Activated naive CD4-positive, alpha-beta T cell treated with anti-CD3 and anti-CD28 coated beads, Interleukin-2, amount 50 U/mL, for 72 hours (primary cell): ENCODE measurements around the gene DHH. TPM values are rescaled to one million over a fixed set of nuclear protein-coding genes. Genes with fewer than 3 reads are reported as not detected.

Experiments used
- ATAC-seq, 2 donors: fragments of 150-1000 bp; cut with Tn5 transposase; 2 replicates each; pipeline ENCODE4 v1.10.0; 2021; ENCODE audit warnings: mild to moderate bottlenecking in 2 of 2, moderate library complexity in 2 of 2
- DNase-seq, 2 donors: peaks; one replicate each; pipeline ENCODE4 v3.0.0; 2021 to 2022; ENCODE audit warnings: low spot score in 2 of 2
- H3K27ac Mint-ChIP-seq, 2 donors: one replicate each; pipeline ENCODE4 v1.8.0; 2022; ENCODE audit warnings: mild to moderate bottlenecking in 2 of 2, mixed read lengths in 2 of 2
- H3K36me3 Mint-ChIP-seq, 2 donors: one replicate each; pipeline ENCODE4 v1.8.0; 2022; ENCODE audit warnings: mixed read lengths in 2 of 2
- H3K9me3 Mint-ChIP-seq, 2 donors: one replicate each; pipeline ENCODE4 v1.8.0; 2022; ENCODE audit warnings: mixed read lengths in 2 of 2
- total RNA-seq, 2 donors: library from RNA; stranded (reverse); gene quantifications; one replicate each; pipeline ENCODE4 v1.2.3, GENCODE V29; 2022

The DHH gene
- total RNA-seq, 2 donors from 2014 or later = 0.19 to 1.0 TPM

DNA sequence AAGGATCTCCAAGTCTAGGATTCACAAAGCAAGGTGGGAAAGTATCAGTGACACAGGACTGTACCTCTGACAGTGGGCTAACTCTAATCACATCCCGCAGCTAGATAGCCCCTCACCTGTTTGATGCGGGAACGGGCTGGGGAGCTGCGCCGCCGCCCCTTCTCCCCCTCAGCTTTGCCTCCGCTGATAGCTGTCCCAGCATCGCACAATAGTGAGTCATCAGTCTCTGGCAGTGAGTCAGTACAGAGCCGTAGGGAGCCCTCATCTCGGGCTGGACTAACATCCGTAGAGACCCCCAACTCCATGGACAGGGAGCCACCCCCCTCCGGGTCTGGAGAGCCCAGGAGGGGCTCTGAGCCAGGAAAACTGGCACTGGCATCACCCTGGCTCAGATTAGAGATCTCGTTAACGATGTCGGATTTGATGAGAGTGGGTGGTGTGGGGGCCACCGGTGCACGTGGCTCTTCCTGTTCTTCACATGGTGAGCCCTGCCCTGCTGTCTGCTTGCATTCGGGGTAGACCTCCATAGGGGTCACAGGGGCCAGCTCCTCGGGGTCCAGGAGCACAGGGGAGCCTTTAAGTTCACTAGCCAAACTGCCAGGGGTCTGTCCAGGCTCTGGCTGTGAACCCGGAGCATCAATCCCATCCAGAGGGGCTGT, 44.9 kb downstream of the DHH start:
- no peak for ATAC-seq
- Mint-ChIP-seq H3K9me3 (no peaks in the 10 kb centered on the region), H3K27ac (no peak overlapping the region), H3K36me3 (peaks cover 25 to 29% of the 10 kb centered on the region in 2 donors)
- no peak for DNase-seq

DNA sequence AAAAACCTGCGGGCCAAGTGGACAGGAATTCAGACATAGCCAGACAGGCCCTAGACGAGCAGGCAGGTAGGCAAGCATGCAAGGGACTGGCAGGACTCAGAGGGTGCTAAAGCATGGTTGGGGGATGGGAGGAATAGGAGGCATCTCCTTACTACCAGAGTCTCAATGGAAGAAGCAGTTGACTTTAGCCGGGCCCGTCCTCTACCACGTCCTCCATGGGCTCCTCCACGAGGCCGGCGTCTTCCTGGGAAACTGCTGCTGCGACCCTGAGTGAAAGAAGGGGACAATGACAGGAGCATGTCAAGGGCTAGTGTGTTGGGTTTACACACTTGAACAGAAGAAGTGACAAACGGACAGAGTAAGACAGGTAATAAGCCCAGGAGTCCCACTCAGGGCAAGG, 45.6 kb downstream of the DHH start:
- DNase-seq (no peak), ATAC-seq (no peak)
- no peaks in the 10 kb centered on the region for H3K9me3 Mint-ChIP-seq
- H3K27ac Mint-ChIP-seq = no peak overlapping the region
- H3K36me3 Mint-ChIP-seq = peaks cover 29 to 31% of the 10 kb centered on the region in 2 donors

DNA sequence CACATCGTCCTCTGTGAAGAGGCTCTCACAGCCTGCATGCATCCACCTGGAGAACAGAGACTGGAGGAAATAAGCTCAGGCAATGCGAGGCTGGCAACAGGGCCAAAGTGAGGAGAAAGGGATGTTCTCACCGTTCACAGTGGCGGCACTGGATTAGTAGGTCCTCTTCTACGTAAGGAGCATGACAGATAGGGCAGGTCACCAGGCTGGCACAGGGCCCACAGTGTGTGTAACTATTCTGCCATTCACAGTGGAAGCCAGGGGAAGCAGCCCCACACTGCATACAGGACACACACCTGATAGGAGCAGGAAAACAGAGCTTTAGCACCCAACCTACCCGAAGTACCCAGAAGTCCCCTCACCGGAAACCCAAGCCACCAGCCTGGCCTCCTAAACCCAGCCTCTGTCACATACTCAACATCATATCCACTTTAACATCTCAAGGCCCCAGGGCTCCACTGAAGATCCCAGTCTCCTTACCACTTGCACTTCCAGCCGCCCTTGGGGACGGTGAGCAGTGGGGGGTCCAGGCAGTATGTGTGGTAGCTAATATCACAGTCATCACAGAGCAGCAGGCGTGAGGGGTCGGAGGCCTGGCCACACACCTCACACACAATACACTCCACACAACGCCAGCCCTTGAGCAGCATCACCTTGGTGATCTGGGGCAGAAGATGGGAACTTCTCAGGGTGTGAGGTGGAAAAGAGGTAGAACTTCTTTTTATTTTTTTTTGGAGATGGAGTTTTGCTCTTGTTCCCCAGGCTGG, 48.3 kb downstream of the DHH start:
- Mint-ChIP-seq H3K27ac (no peak overlapping the region), H3K36me3 (peaks cover 19 to 26% of the 10 kb centered on the region in 2 donors), H3K9me3 (no peaks in the 10 kb centered on the region)
- no peak for DNase-seq
- ATAC-seq = no peak

DNA sequence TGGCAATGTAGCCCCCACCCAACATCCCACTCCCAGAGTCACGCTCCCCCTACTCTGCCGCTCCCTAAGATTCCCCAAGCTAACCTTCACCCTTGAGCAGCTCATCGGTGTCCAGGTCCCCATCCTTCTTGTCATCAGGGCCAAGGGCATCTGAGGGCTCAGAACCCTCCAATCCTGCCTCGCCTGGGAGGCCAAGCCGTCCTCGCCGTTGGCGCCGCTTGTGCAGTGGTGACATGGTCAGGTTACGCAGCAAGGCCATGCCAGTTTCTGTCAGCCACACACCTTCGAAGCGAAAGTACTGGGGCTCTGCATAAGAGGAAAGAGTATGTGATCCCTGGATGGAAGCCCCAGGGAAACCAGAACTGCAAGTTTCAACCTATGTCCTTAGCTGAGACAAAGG, 49.9 kb downstream of the DHH start:
- DNase-seq (no peak), ATAC-seq (no peak)
- Mint-ChIP-seq H3K36me3 (peaks cover 12 to 26% of the 10 kb centered on the region in 2 donors), H3K9me3 (no peaks in the 10 kb centered on the region), H3K27ac (peak overlapping the region; percentile 22 to 50)

DNA sequence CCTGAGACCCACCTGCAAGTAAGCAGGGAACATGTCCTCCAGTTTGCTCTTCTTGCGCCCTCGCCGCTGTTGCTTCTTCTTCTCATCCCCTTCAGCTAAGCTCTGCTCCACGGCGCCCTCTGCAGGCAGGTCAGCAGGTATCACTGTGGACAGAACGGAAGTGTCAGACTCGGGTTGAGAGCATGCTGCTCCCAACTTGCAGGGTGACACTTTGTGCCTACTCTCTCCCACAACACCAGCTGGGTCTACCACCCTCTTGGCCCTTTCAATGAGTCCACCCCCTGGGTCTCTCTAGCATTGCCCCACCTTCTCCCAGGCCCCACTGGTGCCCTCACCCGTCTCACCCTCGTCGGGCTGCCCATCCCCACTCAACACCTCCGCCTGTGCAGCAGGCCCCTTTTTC, 50.7 kb downstream of the DHH start:
- peaks cover 12 to 22% of the 10 kb centered on the region in 2 donors for H3K36me3 Mint-ChIP-seq
- H3K9me3 Mint-ChIP-seq = no peaks in the 10 kb centered on the region
- peak in 1 of 2 donors; percentile 90 for DNase-seq
- H3K27ac Mint-ChIP-seq = peak overlapping the region in 1 of 2 donors; percentile 22
- ATAC-seq = peak; percentile 58 to 85

DNA sequence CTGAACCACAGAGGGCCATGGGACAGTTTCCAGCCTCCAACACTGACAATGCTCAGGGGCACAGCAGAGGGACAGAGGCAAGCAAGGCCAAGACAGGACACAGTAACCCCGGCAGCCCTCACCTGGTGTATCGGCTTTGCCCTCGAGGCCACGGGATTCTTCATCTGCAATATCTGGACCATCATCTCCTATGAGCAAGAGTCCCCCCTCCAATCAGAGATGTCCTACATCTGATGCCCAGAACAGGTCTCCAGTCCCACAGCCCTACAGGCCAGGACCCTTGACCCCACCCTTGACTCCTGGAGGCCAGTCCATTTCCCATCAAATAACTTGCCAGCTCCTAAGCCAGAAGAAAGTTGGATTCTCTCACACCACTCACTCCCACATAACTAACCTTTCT, 51.4 kb downstream of the DHH start:
- H3K36me3 Mint-ChIP-seq = peaks cover 11 to 16% of the 10 kb centered on the region in 2 donors
- peak overlapping the region in 1 of 2 donors; percentile 22 for H3K27ac Mint-ChIP-seq
- ATAC-seq (no peak), DNase-seq (no peak)
- H3K9me3 Mint-ChIP-seq = no peaks in the 10 kb centered on the region

DNA sequence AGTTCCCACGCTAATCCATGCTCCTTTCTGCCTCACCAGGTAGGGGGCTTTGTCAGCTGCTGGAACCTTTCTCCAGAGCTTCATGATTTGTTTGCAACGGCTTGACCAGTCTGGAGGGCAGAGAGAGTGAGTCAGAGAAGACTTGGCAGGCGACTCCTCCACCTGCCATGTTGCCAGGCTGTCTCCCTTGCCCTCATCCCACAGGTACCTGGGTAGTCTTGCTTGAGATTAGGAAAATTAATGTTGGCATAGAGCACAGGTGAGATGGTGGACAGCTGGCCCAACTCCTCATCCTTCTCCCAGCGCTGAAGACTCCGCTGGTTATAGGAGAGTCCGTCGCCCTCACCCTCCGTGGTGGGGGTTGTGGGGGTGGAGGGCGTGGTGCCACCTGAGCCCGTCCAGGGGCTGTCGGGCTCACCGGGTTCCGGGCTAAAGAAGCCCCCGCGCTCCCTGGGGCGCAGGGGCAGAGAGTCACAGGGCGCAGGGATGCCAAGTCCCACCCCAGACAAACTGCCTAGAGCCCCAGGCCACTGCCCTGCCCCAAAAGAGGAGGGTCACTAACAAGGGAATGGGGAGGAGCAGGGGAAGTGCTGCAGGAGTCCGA, 52.6 kb downstream of the DHH start:
- no peaks in the 10 kb centered on the region for H3K9me3 Mint-ChIP-seq
- H3K36me3 Mint-ChIP-seq = peaks cover 6 to 12% of the 10 kb centered on the region in 2 donors
- DNase-seq = no peak
- no peak overlapping the region for H3K27ac Mint-ChIP-seq
- no peak for ATAC-seq

DNA sequence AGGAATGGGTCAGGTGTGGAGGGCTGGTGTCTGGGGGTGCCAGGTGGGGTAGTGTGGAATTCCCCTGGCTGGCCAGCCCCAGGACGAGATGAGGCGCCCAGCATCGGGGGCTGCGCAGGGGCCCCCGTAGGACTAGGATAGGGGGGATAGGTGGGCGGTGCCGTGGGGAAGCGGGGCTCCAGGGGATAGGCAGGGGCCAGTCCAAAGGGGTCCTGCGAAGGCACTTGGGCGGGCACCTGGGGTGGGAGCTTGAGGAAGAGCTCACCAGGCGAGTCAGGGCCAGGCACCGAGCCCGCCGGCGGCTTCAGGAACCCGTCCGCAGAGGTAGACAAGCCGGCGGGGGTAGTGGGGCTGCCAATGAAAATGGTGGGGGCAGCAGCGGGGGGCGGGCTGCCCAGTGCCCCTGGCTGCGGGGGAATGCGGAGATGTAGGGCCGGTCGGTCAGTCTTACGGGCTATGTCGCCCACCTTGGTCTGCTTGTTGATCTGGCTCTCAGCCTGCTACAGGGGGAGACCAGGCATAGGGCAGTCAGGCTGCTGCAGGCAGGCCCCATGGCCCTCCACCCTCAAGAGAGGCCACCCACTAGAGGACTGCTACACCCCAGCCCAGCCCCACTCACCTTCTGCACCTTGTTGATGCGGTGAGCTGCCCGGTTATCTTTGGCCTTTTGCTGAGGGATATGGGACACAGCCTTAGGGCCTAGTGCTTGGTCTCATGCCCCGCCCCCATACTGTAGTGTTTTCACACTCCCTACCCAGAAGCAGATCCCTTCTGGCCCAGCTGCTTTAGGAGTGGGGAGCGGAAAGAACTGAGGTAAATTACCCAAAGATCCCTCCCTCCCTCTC, 53.3 kb downstream of the DHH start:
- Mint-ChIP-seq H3K9me3 (no peaks in the 10 kb centered on the region), H3K27ac (peak overlapping the region in 1 of 2 donors; percentile 44), H3K36me3 (peaks cover 6 to 12% of the 10 kb centered on the region in 2 donors)
- ATAC-seq (no peak), DNase-seq (no peak)

DNA sequence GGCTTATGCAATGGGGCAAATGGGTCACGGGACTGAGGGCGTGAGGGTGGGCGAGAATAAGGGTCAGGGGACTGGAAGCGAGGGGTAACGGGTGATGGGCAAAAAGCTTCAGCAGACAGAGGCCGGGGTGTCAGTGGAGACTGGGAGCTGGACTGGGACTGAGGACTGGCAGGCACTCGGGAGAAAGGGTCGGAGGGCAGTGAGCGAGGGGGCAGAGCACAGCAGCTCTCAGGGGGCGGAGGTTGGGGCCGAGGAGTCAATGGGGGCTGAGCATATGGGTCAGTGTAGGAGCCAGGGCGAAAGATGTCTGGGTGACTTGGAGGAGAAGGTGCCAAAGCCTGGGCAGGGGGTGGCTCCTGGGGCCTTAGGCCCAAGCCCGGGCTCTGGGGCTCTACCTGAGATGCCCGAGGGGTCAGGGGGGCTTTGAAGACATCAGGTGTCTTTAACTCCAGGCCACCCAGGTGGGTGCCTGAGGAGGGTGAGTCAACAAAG, 54.2 kb downstream of the DHH start:
- H3K27ac Mint-ChIP-seq = peak overlapping the region in 1 of 2 donors; percentile 37
- ATAC-seq (no peak), DNase-seq (no peak)
- peaks cover 6 to 12% of the 10 kb centered on the region in 2 donors for H3K36me3 Mint-ChIP-seq
- H3K9me3 Mint-ChIP-seq = no peaks in the 10 kb centered on the region

DNA sequence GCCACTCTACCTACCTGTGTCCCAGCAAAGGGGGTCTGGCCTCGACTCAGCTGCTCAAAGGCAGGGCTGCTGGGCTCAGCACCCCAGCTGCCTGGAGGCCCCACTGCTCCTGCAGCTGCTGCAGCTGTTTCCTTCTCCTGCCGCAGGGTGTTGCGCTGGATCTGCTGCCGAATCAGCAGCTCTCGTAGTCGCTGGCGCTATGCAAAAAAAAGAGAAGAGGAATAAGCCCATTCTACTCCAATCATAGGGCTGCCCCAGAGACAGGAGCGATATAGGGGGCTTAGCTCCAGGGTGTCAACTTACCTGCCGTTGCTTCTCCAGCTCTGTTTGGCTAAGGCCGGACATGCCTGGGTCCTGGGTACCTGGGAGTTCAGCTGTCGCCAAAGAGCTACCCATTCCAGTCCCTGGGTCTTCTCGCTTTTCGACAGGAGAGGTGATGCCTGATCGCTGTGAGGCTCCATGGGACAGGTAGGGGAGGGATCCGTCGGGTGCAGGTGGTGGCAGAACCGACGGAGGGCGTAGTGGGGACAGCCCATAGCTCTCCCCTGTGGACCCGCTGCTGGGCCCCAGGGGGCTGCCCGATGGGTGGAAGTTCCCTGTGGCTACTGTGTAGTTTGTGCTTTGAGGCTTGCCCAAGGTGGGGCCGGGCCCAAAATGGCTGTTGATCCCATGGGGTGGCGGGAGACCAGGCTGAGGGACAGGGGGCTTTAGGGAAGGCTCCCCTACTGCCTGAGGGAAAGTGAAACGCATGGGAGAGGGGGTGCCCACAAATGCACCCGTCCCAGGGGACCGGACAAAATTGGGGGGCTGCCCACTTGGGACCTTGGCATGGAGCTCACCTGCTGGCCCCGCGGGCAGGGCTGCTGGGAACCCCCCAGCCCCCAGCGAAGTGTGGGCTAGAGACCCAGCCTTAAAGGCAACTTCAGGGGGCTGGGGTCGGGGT, 54.9 kb downstream of the DHH start:
- ATAC-seq (no peak), DNase-seq (no peak)
- peaks cover 4 to 10% of the 10 kb centered on the region in 2 donors for H3K36me3 Mint-ChIP-seq
- H3K9me3 Mint-ChIP-seq = no peaks in the 10 kb centered on the region
- peak overlapping the region in 1 of 2 donors; percentile 37 for H3K27ac Mint-ChIP-seq

DNA sequence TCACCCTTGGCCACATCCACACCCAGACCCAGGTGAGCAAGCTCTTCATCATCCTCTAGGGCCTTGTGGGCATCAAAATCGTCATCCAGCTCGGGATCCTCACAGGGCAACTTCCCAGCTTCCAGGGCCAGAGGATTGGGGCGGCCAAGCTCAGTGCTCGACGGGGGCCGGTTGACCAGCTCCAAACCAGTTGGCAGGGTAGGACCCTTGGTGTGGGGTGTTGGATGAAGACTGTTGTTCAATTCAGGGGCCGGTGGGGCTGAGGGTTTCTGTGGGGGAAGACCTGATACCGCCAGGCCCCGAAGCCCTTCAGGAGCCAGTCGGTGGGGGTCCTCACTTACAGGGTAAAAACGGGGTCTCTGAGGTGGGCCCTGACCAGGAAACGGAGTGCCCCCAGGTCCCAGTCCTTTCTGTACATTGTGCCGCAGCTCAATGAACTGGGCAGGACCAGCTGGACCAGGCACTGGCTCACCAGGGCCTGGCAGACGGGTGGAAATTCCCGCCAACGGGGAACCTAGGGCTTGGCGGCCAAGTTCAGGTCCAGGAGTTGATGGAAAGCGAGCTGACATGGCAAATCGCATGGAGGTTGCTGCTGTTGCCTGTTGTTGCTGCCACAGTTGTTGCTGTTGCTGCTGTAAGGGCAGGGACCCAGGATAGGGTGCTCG, 56.2 kb downstream of the DHH start:
- Mint-ChIP-seq H3K36me3 (peaks cover 0 to under 1% of the 10 kb centered on the region in 2 donors), H3K9me3 (no peaks in the 10 kb centered on the region), H3K27ac (no peak overlapping the region)
- ATAC-seq (no peak), DNase-seq (no peak)

DNA sequence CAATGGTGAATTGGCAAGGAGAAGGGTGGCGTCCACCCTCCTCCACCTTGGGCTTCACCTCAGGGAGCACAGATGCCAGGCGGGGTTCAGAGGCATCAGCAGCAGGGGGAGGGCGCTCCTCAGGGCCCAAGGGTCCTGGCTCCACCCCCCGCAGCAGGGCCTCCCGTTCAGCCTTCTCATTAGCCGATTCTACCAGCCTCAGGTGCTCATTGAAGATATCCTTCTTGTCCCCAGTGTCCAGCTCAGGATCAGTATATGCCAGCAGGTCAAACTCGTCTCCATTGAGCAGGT, 56.7 kb downstream of the DHH start:
- no peaks in the 10 kb centered on the region for H3K9me3 Mint-ChIP-seq

DNA sequence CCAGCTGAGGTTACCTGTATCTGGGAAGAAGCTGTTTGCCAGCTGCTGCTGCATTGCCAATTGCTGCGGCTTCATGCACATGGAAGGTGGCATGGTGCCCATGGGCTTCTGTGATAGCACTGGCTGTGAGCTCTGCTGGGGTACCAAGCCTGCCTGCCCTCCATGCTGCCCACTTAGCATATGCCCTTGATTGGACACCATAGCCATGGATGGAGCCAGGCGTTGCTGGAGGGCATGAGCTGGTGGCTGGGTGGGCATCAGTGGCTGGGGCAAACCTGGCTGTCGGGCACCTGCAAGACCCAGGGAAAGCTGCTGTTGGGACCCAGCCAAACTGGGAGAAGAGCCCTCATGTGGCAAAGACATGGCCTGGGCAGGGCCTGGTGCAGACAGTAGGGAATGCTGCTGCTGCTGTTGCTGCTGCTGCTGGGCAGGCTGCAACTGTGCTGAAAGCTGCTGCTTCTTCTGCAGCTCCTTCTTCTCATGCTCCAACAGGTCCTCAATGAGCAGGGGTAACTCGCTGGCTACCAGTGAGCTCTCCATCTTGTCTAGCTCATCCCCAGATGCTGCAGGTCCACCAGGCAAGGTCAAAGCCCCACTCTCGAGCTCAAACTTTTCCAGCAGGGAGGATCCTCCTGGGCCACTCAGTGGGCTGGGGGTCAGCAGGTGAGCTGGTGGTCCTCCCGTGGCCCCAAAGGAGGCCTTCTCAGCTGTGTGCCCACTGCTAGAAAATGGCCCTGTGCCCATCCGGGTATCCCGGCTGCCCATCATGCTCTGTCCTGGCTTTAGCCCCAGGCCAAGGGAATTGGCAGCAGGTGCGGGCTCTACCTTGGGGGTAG, 57.3 kb downstream of the DHH start:
- Mint-ChIP-seq H3K9me3 (no peaks in the 10 kb centered on the region), H3K27ac (no peak overlapping the region), H3K36me3 (peaks cover 0 to 4% of the 10 kb centered on the region in 2 donors)
- ATAC-seq (no peak), DNase-seq (no peak)

More for the DNA sequence above, 56.7 kb downstream of the DHH start:
- ATAC-seq = no peak
- no peak for DNase-seq
- no peak overlapping the region for H3K27ac Mint-ChIP-seq
- H3K36me3 Mint-ChIP-seq = peaks cover 0 to under 1% of the 10 kb centered on the region in 2 donors
